Neural progenitor cell (in vitro differentiated cells): Measurements from ENCODE around the gene PCDH8.

ENCODE experiments used
- EZH2 ChIP-seq: fragments of 200-600 bp; sonication (generic); IDR thresholded peaks from 2 replicates; pipeline ENCODE4 v1.6.1; 2017; ENCODE audit warnings: antibody characterized with exemption, mild to moderate bottlenecking, moderate library complexity
- EZH2phosphoT487 ChIP-seq: fragments of 200-600 bp; sonication (generic); IDR thresholded peaks from 2 replicates; pipeline ENCODE4 v1.6.1; 2017; ENCODE audit warnings: antibody characterized with exemption
- TF ChIP-seq, protein P1 (sequence below): fragments of 200-600 bp; sonication (generic); IDR thresholded peaks from 2 replicates; pipeline ENCODE4 v1.5.1; 2017; ENCODE audit warnings: antibody characterized with exemption, mild to moderate bottlenecking

DNA sequence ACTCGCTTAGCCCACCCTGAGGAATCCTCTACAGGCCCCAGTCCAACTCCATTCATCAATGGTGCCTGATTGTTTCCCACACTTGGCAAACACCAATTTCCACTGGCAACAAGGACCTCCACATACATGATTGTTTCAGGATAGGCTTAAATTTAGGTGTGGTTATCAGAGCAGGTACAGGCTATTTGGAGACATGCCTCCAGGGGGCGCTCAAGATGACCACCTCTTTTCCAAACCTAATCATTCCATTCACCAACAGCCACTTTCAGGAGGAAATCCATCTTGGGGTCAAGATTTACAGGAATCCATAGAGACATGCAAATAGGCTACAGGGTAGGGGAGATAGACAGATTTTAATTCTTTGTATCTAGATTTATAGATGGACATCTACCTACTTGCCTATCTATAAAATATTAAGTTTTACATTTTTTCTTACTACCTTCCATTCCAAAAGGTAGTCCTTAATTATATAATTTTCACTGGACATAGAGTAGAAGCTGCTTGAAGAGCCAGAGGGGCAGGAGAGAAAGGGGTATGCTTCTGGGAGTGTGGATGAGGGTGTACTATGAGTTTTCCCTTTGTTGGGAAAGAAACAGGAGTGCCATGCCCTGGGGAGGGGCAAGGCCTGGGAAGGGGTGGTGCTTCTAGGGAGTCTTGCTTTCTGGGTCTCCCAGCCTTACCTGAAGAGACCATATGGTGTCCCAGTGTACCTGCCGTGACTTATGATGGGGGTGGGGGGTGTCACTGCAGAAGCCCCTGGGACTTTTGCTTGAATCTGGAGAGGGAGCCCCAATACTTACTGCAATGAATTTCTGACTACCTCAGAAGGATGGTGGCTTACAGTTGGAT, 14.1 kb upstream of the PCDH8 start:
- TF ChIP-seq, protein P1, sequence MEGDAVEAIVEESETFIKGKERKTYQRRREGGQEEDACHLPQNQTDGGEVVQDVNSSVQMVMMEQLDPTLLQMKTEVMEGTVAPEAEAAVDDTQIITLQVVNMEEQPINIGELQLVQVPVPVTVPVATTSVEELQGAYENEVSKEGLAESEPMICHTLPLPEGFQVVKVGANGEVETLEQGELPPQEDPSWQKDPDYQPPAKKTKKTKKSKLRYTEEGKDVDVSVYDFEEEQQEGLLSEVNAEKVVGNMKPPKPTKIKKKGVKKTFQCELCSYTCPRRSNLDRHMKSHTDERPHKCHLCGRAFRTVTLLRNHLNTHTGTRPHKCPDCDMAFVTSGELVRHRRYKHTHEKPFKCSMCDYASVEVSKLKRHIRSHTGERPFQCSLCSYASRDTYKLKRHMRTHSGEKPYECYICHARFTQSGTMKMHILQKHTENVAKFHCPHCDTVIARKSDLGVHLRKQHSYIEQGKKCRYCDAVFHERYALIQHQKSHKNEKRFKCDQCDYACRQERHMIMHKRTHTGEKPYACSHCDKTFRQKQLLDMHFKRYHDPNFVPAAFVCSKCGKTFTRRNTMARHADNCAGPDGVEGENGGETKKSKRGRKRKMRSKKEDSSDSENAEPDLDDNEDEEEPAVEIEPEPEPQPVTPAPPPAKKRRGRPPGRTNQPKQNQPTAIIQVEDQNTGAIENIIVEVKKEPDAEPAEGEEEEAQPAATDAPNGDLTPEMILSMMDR = peak; percentile 90
- TF ChIP-seq EZH2phosphoT487 = no peak
- TF ChIP-seq EZH2 = no peak
